Neural cell (in vitro differentiated cells): ENCODE measurements around the gene IQSEC1. TPM values are rescaled to one million over a fixed set of nuclear protein-coding genes. Genes with fewer than 3 reads are reported as not detected.

ENCODE experiments used
- H2AFZ ChIP-seq: fragments of 200-600, 300-800 bp; sonication (generic), shearing (Covaris generic); 2 replicates; pipeline ENCODE4 v1.6.0; 2014; ENCODE audit warnings: low read depth, mild to moderate bottlenecking, antibody characterized with exemption, low read length, moderate library complexity
- H3F3A ChIP-seq: fragments of 200-600 bp; shearing (Covaris generic); 2 replicates; pipeline ENCODE4 v1.6.1; 2016; ENCODE audit warnings: mild to moderate bottlenecking, moderate library complexity, mixed read lengths, antibody characterized with exemption, low read length; ENCODE audit not compliant: insufficient read depth, poor library complexity, severe bottlenecking
- H3K27ac ChIP-seq: fragments of 200-600, 300-800 bp; sonication (generic), shearing (Covaris generic); 2 replicates; pipeline ENCODE4 v1.5.1; 2014; ENCODE audit warnings: mild to moderate bottlenecking, low read length, moderate library complexity
- H3K27me3 ChIP-seq: fragments of 300-800, 200-600 bp; sonication (generic), shearing (Covaris generic); 2 replicates; pipeline ENCODE4 v1.6.0; 2014; ENCODE audit warnings: mild to moderate bottlenecking, low read depth, low read length, moderate library complexity; ENCODE audit not compliant: insufficient read depth
- H3K36me3 ChIP-seq: fragments of 300-800, 200-600 bp; sonication (generic), shearing (Covaris generic); 2 replicates; pipeline ENCODE4 v1.5.1; 2014; ENCODE audit warnings: mild to moderate bottlenecking, antibody characterized with exemption, low read length, moderate library complexity; ENCODE audit not compliant: insufficient read depth
- H3K4me2 ChIP-seq: fragments of 300-800, 200-600 bp; sonication (generic), shearing (Covaris generic); 2 replicates; pipeline ENCODE4 v1.6.0; 2014; ENCODE audit warnings: mild to moderate bottlenecking, low read length
- H3K4me3 ChIP-seq: fragments of 300-800, 200-600 bp; sonication (generic), shearing (Covaris generic); 2 replicates; pipeline ENCODE4 v1.5.1; 2014; ENCODE audit warnings: mild to moderate bottlenecking, low read length, moderate library complexity
- H3K79me2 ChIP-seq: fragments of 200-600 bp; shearing (Covaris generic); replicated peaks from 2 replicates; pipeline ENCODE4 v1.6.0; 2014; ENCODE audit warnings: mild to moderate bottlenecking, low read length, moderate library complexity; ENCODE audit not compliant: insufficient read depth
- H3K9ac ChIP-seq: fragments of 300-800, 200-600 bp; sonication (generic), shearing (Covaris generic); 2 replicates; pipeline ENCODE4 v1.6.1; 2016; ENCODE audit warnings: mild to moderate bottlenecking, low read length, mixed read lengths
- H3K9me2 ChIP-seq: fragments of 200-600 bp; shearing (Covaris generic); 2 replicates; pipeline ENCODE4 v1.6.1; 2016; ENCODE audit warnings: mild to moderate bottlenecking, low read length, mixed read lengths; ENCODE audit not compliant: insufficient read depth
- H3K9me3 ChIP-seq: fragments of 200-600, 300-800 bp; sonication (generic), shearing (Covaris generic); 2 replicates; pipeline ENCODE4 v1.6.1; 2016; ENCODE audit warnings: mild to moderate bottlenecking, mixed run types, low read length, moderate library complexity, mixed read lengths
- H4K20me1 ChIP-seq: fragments of 200-600 bp; shearing (Covaris generic); 2 replicates; pipeline ENCODE4 v1.6.1; 2016; ENCODE audit warnings: mild to moderate bottlenecking, mixed run types; ENCODE audit not compliant: insufficient read depth
- CTCF ChIP-seq: fragments of 450-650 bp; IDR thresholded peaks from 2 replicates; pipeline ENCODE4 v1.5.1; 2014; ENCODE audit warnings: antibody characterized with exemption, mild to moderate bottlenecking, moderate library complexity; ENCODE audit not compliant: poor library complexity, severe bottlenecking
- EP300 ChIP-seq: fragments of 450-650 bp; conservative IDR thresholded peaks from 2 replicates; pipeline ENCODE4 v1.6.1; 2014; ENCODE audit warnings: antibody characterized with exemption, mild to moderate bottlenecking, moderate library complexity; ENCODE audit not compliant: poor library complexity, severe bottlenecking
- EZH2 ChIP-seq: fragments of 200-600, 300-800 bp; shearing (Covaris generic), sonication (generic); IDR thresholded peaks from 2 replicates; pipeline ENCODE4 v1.6.1; 2014; ENCODE audit warnings: antibody characterized with exemption, low read length, borderline replicate concordance, mild to moderate bottlenecking; ENCODE audit not compliant: insufficient read depth, poor library complexity, severe bottlenecking
- MXI1 ChIP-seq: fragments of 450-650 bp; conservative IDR thresholded peaks from 2 replicates; pipeline ENCODE4 v1.6.1; 2014; ENCODE audit warnings: antibody characterized with exemption, mild to moderate bottlenecking; ENCODE audit not compliant: poor library complexity, severe bottlenecking
- POLR2AphosphoS5 ChIP-seq: IDR thresholded peaks from 2 replicates; pipeline ENCODE4 v1.6.1; 2012
- RAD21 ChIP-seq: fragments of 450-650 bp; conservative IDR thresholded peaks from 2 replicates; pipeline ENCODE4 v1.6.1; 2014; ENCODE audit warnings: antibody characterized with exemption, mild to moderate bottlenecking, moderate library complexity
- REST ChIP-seq: IDR thresholded peaks from 2 replicates; pipeline ENCODE4 v1.6.1; 2012; ENCODE audit warnings: borderline replicate concordance
- SMC3 ChIP-seq: fragments of 450-650 bp; conservative IDR thresholded peaks from 2 replicates; pipeline ENCODE4 v1.6.1; 2014; ENCODE audit warnings: antibody characterized with exemption, mild to moderate bottlenecking, moderate library complexity; ENCODE audit not compliant: poor library complexity
- TAF1 ChIP-seq: IDR thresholded peaks from 2 replicates; pipeline ENCODE4 v1.6.1; 2012; ENCODE audit warnings: low read depth
- polyA plus RNA-seq: library from polyadenylated mRNA; depleted of rRNA; stranded (reverse); fragments of >200 nt; gene quantifications from 2 replicates; pipeline ENCODE4 v1.2.3, GENCODE V29; 2014

IQSEC1 gene
- polyA plus RNA-seq, 1 donor from 2014 or later, result 6.0 TPM

GRCh38 chr3:13047296-13048165 is 25.7 kb downstream of the IQSEC1 start:
- no peak for TF ChIP-seq EZH2
- TF ChIP-seq CTCF, result no peak
- no peak for TF ChIP-seq REST
- no peaks in the 10 kb centered on the region for H3K27me3 ChIP-seq
- H3K4me2 ChIP-seq, result peak overlapping the region; percentile 38
- no peaks in the 10 kb centered on the region for H3K9me2 ChIP-seq
- H2AFZ ChIP-seq, result no peak overlapping the region
- no peaks in the 10 kb centered on the region for H4K20me1 ChIP-seq
- H3K36me3 ChIP-seq, result no peaks in the 10 kb centered on the region
- H3K27ac ChIP-seq, result peak overlapping the region; percentile 73
- peak overlapping the region; percentile 45 for H3K4me3 ChIP-seq
- H3K9me3 ChIP-seq, result no peaks in the 10 kb centered on the region
- H3K9ac ChIP-seq, result peak overlapping the region; percentile 53
- H3F3A ChIP-seq, result no peaks in the 10 kb centered on the region
- H3K79me2 ChIP-seq, result no peaks in the 10 kb centered on the region

- H3K9ac ChIP-seq, result peak overlapping the region; percentile 53
- no peaks in the 10 kb centered on the region for H3K36me3 ChIP-seq
- peak overlapping the region; percentile 73 for H3K27ac ChIP-seq
- H3K27me3 ChIP-seq, result no peaks in the 10 kb centered on the region
- H3K4me2 ChIP-seq, result peak overlapping the region; percentile 38
- no peaks in the 10 kb centered on the region for H3F3A ChIP-seq
- H4K20me1 ChIP-seq, result no peaks in the 10 kb centered on the region
- TF ChIP-seq EZH2, result no peak
- no peak for TF ChIP-seq TAF1
- peak; percentile 46 for TF ChIP-seq SMC3
- no peak for TF ChIP-seq CTCF
- TF ChIP-seq EP300, result peak; percentile 6
- peak; percentile 37 for TF ChIP-seq RAD21
- no peak for TF ChIP-seq REST
- TF ChIP-seq MXI1, result no peak
- TF ChIP-seq POLR2AphosphoS5, result no peak
- H2AFZ ChIP-seq, result no peak overlapping the region
- no peaks in the 10 kb centered on the region for H3K9me2 ChIP-seq
- no peaks in the 10 kb centered on the region for H3K9me3 ChIP-seq
- no peaks in the 10 kb centered on the region for H3K79me2 ChIP-seq
- H3K4me3 ChIP-seq, result peak overlapping the region; percentile 45
Observed at GRCh38 chr3:13046569-13047274, 26.5 kb downstream of the IQSEC1 start.
